Measurements from ENCODE around the gene CXCL14.

CXCL14 gene

DNA sequence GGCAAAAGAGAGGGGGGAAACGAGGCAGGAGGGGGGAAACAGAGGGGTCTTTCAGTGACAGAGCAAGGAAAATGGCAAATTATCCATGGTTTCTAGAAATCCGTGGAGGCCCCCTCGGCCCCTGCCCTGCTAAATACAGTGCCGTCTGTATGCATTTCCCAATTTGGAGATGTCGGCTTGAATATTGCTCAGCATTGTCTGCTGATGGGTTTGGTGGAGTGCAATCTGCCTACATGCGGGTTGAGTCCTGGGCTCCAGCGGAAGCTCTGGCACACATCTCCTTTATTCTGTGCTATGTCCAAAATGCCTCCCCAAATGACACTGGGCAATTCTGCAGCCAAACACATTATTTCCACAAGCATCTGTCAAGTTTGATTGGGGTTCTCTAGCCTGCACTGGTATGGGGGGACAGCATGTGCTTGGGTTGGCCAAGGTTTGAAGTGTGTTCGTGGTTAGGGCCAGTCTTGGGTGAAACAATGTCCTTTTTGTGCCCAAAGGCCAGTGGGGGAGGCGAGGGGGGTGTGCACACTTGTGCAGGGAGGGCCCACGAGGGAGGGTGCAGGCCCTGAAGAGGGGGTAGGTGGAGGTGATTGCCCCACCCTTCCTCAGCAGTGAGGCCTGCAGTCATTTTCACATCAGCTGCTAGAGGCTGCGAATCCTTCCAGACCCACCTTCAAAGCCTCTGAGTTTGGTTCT is 36.8 kb downstream of the CXCL14 start:
- no peak for TF ChIP-seq EZH2 (IDR thresholded peaks at IDR 0.05; ENCODE audit: borderline replicate concordance, low read depth, low read length, severe bottlenecking)
- TF ChIP-seq, protein P1, sequence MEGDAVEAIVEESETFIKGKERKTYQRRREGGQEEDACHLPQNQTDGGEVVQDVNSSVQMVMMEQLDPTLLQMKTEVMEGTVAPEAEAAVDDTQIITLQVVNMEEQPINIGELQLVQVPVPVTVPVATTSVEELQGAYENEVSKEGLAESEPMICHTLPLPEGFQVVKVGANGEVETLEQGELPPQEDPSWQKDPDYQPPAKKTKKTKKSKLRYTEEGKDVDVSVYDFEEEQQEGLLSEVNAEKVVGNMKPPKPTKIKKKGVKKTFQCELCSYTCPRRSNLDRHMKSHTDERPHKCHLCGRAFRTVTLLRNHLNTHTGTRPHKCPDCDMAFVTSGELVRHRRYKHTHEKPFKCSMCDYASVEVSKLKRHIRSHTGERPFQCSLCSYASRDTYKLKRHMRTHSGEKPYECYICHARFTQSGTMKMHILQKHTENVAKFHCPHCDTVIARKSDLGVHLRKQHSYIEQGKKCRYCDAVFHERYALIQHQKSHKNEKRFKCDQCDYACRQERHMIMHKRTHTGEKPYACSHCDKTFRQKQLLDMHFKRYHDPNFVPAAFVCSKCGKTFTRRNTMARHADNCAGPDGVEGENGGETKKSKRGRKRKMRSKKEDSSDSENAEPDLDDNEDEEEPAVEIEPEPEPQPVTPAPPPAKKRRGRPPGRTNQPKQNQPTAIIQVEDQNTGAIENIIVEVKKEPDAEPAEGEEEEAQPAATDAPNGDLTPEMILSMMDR (IDR thresholded peaks at IDR 0.05; ENCODE audit: borderline replicate concordance, extremely low read depth, low read length, poor library complexity, severe bottlenecking): no peak
- Histone ChIP-seq H3K36me3 (ENCODE audit: insufficient read depth, low read length) (no peaks in the 10 kb centered on the region), H3K9ac (ENCODE audit: low read depth, low read length) (no peak overlapping the region), H3K27ac (ENCODE audit: low read length) (no peak overlapping the region), H3K4me1 (ENCODE audit: insufficient read depth, low read length) (no peaks in the 10 kb centered on the region), H3K4me2 (ENCODE audit: insufficient read depth, low read length) (no peak overlapping the region), H3K79me2 (ENCODE audit: insufficient read depth, low read length) (no peaks in the 10 kb centered on the region), H3K4me3 (ENCODE audit: low read depth in 1 of 2, low read length in 2 of 2) (no peak overlapping the region), H2AFZ (ENCODE audit: low read depth, low read length) (no peak overlapping the region), H3K27me3 (ENCODE audit: insufficient read depth, low read length, poor library complexity) (peaks cover 39% of the 10 kb centered on the region), H3K9me3 (ENCODE audit: insufficient read depth, low read length, severe bottlenecking) (no peaks in the 10 kb centered on the region), H4K20me1 (ENCODE audit: insufficient read depth, low read length) (no peaks in the 10 kb centered on the region)
- ATAC-seq (ENCODE audit: insufficient read depth, low read depth) (no peak), DNase-seq (no peak)

DNA sequence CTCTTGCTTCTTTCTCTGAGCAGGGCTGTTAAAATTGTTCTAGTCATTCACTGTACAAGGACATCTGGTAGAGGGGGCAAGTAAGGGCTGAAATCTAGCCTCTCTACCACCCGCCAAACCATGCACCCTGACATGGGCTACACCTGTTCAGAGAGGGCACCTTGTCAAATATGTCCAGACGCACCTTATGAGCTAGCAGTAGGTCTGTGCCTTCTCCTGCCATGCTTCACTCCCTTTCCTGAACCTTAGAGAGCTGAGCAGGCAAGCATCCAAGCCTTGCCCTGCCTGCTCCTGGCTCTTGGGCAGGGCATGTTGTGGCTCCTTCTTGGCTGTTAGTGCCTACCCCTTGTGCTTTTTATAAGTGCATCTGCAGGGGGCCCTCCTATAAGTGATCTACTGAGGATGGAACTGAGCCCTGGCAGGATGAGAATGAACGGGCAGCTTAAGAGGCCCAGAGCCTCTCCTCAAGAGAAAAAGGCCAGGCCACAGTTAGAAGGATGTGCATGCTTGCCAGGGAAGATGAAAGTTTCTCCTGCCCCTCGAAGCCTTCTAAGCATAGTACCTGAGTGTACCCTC is 39.3 kb downstream of the CXCL14 start:
- H3K36me3 ChIP-seq (ENCODE audit: insufficient read depth, low read length): no peaks in the 10 kb centered on the region
- H3K79me2 ChIP-seq (ENCODE audit: insufficient read depth, low read length): no peaks in the 10 kb centered on the region
- H3K27ac ChIP-seq (ENCODE audit: low read length): no peak overlapping the region
- no peak overlapping the region for H2AFZ ChIP-seq (ENCODE audit: low read depth, low read length)
- no peak overlapping the region for H3K4me2 ChIP-seq (ENCODE audit: insufficient read depth, low read length)
- TF ChIP-seq EZH2 (IDR thresholded peaks at IDR 0.05; ENCODE audit: borderline replicate concordance, low read depth, low read length, severe bottlenecking): no peak
- TF ChIP-seq, protein P1 (IDR thresholded peaks at IDR 0.05; ENCODE audit: borderline replicate concordance, extremely low read depth, low read length, poor library complexity, severe bottlenecking): no peak
- no peak overlapping the region for H3K9ac ChIP-seq (ENCODE audit: low read depth, low read length)
- no peaks in the 10 kb centered on the region for H3K4me1 ChIP-seq (ENCODE audit: insufficient read depth, low read length)
- H3K9me3 ChIP-seq (ENCODE audit: insufficient read depth, low read length, severe bottlenecking): no peaks in the 10 kb centered on the region
- peaks cover 33% of the 10 kb centered on the region for H3K27me3 ChIP-seq (ENCODE audit: insufficient read depth, low read length, poor library complexity)
- no peaks in the 10 kb centered on the region for H4K20me1 ChIP-seq (ENCODE audit: insufficient read depth, low read length)
- ATAC-seq (ENCODE audit: insufficient read depth, low read depth) (no peak), DNase-seq (no peak)
- no peak overlapping the region for H3K4me3 ChIP-seq (ENCODE audit: low read depth in 1 of 2, low read length in 2 of 2)

DNA sequence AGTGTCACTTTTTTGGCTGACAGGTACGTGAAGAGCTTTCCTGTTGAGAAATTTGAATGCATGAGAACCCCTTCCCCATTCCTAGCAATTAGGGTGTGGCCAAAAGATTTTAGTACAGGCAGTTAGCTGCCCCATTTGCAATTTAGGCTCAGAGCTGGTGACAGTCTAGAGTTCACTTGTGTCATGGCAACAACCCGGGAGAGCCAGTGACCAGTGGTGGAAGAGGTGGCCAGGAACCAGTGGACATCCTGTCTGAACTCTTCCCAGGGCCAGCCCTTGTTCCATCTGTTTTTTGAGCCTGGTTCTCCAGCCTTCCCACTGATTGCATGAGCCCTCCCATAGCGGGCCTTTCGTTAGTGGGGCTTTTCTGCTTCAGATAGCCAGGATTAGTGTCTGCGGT is 40.5 kb downstream of the CXCL14 start:
- DNase-seq: no peak
- Histone ChIP-seq H3K4me1 (ENCODE audit: insufficient read depth, low read length) (no peaks in the 10 kb centered on the region), H3K4me3 (ENCODE audit: low read depth in 1 of 2, low read length in 2 of 2) (no peak overlapping the region), H3K4me2 (ENCODE audit: insufficient read depth, low read length) (no peak overlapping the region), H3K9me3 (ENCODE audit: insufficient read depth, low read length, severe bottlenecking) (no peaks in the 10 kb centered on the region), H3K79me2 (ENCODE audit: insufficient read depth, low read length) (no peaks in the 10 kb centered on the region), H3K27me3 (ENCODE audit: insufficient read depth, low read length, poor library complexity) (peaks cover 36% of the 10 kb centered on the region), H3K36me3 (ENCODE audit: insufficient read depth, low read length) (no peaks in the 10 kb centered on the region), H3K9ac (ENCODE audit: low read depth, low read length) (no peak overlapping the region), H2AFZ (ENCODE audit: low read depth, low read length) (no peak overlapping the region), H4K20me1 (ENCODE audit: insufficient read depth, low read length) (no peaks in the 10 kb centered on the region), H3K27ac (ENCODE audit: low read length) (no peak overlapping the region)
- no peak for TF ChIP-seq EZH2 (IDR thresholded peaks at IDR 0.05; ENCODE audit: borderline replicate concordance, low read depth, low read length, severe bottlenecking)
- TF ChIP-seq, protein P1 (IDR thresholded peaks at IDR 0.05; ENCODE audit: borderline replicate concordance, extremely low read depth, low read length, poor library complexity, severe bottlenecking): no peak
- no peak for ATAC-seq (ENCODE audit: insufficient read depth, low read depth)

Data from DND-41 (cell line).